Cortex of kidney (tissue), 1 donor: ENCODE results near the gene LRMDA.

Experiments
- DNase-seq: peaks from one replicate; lab custom pipeline; 2025; lab: John Stamatoyannopoulos, UW

The LRMDA gene

GRCh38 chr10:76274933-76275332, 843.5 kb downstream of the LRMDA start:
- DNase-seq: no peak

- no peak for DNase-seq
Observed at GRCh38 chr10:76278811-76279460, 847.5 kb downstream of the LRMDA start.

GRCh38 chr10:76281659-76282058, 850.2 kb downstream of the LRMDA start:
- DNase-seq: no peak

GRCh38 chr10:76282061-76283025, 850.9 kb downstream of the LRMDA start:
- no peak for DNase-seq

GRCh38 chr10:76284351-76284750, 852.9 kb downstream of the LRMDA start:
- no peak for DNase-seq

- DNase-seq: no peak
Observed at GRCh38 chr10:76285012-76285411, 853.6 kb downstream of the LRMDA start.

GRCh38 chr10:76285515-76285914, 854.1 kb downstream of the LRMDA start:
- DNase-seq: no peak

GRCh38 chr10:76286536-76286935, 855.1 kb downstream of the LRMDA start:
- DNase-seq: no peak

GRCh38 chr10:76287856-76288255, 856.4 kb downstream of the LRMDA start:
- no peak for DNase-seq

- DNase-seq: no peak
Observed at GRCh38 chr10:76291175-76291574, 859.8 kb downstream of the LRMDA start.

GRCh38 chr10:76291885-76292284, 860.5 kb downstream of the LRMDA start:
- no peak for DNase-seq

GRCh38 chr10:76296957-76297356, 865.5 kb downstream of the LRMDA start:
- DNase-seq: no peak

- no peak for DNase-seq
Observed at GRCh38 chr10:76297358-76297757, 865.9 kb downstream of the LRMDA start.

GRCh38 chr10:76297780-76298281, 866.4 kb downstream of the LRMDA start:
- no peak for DNase-seq

- DNase-seq: no peak
Observed at GRCh38 chr10:76298329-76298728, 866.9 kb downstream of the LRMDA start.

- no peak for DNase-seq
Observed at GRCh38 chr10:76299501-76299900, 868.1 kb downstream of the LRMDA start.

- DNase-seq: no peak
Observed at GRCh38 chr10:76301211-76301610, 869.8 kb downstream of the LRMDA start.

GRCh38 chr10:76301950-76302349, 870.5 kb downstream of the LRMDA start:
- no peak for DNase-seq

GRCh38 chr10:76302481-76302880, 871.1 kb downstream of the LRMDA start:
- DNase-seq: no peak

GRCh38 chr10:76302961-76303630, 871.7 kb downstream of the LRMDA start:
- DNase-seq: no peak

GRCh38 chr10:76303682-76304316, 872.4 kb downstream of the LRMDA start:
- no peak for DNase-seq
